Astrocyte (in vitro differentiated cells and primary cell): ENCODE results near the gene TM9SF3. TPM values are rescaled to one million over a fixed set of nuclear protein-coding genes. Genes with fewer than 3 reads are reported as not detected.

Experiments used
- DNase-seq: peaks from one replicate; pipeline ENCODE4 v3.0.0-alpha.2; 2010; ENCODE audit warnings: low read depth
- FAIRE-seq: peaks from 2 replicates; lab custom pipeline; 2011; peaks lifted over from hg19 to GRCh38; lab: Jason Lieb, UNC
- H2AFZ ChIP-seq: 2 replicates; pipeline ENCODE4 v1.6.0; 2012; ENCODE audit warnings: low read depth, low read length, inconsistent platforms
- H3K27ac ChIP-seq: 2 replicates; pipeline ENCODE4 v1.5.1; 2011; ENCODE audit warnings: low read depth, low read length, inconsistent platforms
- H3K27me3 ChIP-seq: 2 replicates; pipeline ENCODE4 v1.6.0; 2011; ENCODE audit warnings: low read length, inconsistent platforms; ENCODE audit not compliant: insufficient read depth
- H3K36me3 ChIP-seq: 2 replicates; pipeline ENCODE4 v1.5.1; 2011; ENCODE audit warnings: low read length, inconsistent platforms; ENCODE audit not compliant: insufficient read depth
- H3K4me1 ChIP-seq: 2 replicates; pipeline ENCODE4 v1.5.1; 2011; ENCODE audit warnings: low read length, inconsistent platforms; ENCODE audit not compliant: insufficient read depth
- H3K4me2 ChIP-seq: 2 replicates; pipeline ENCODE4 v1.6.0; 2012; ENCODE audit warnings: low read length, inconsistent platforms
- H3K4me3 ChIP-seq: 2 replicates; pipeline ENCODE4 v1.5.1; 2011; ENCODE audit warnings: low read depth, mild to moderate bottlenecking, low read length, inconsistent platforms; ENCODE audit not compliant: insufficient read depth
- H3K79me2 ChIP-seq: 2 replicates; pipeline ENCODE4 v1.6.0; 2012; ENCODE audit warnings: mild to moderate bottlenecking, low read length, inconsistent platforms; ENCODE audit not compliant: insufficient read depth
- H3K9ac ChIP-seq: 2 replicates; pipeline ENCODE4 v1.6.0; 2012; ENCODE audit warnings: mild to moderate bottlenecking, low read length, inconsistent platforms
- H3K9me3 ChIP-seq: 2 replicates; pipeline ENCODE4 v1.5.1; 2012; ENCODE audit warnings: low read depth, mild to moderate bottlenecking, low read length, inconsistent platforms; ENCODE audit not compliant: insufficient read depth
- H4K20me1 ChIP-seq: 2 replicates; pipeline ENCODE4 v1.6.0; 2012; ENCODE audit warnings: low read length, inconsistent platforms; ENCODE audit not compliant: insufficient read depth
- H3K27ac Mint-ChIP-seq: one replicate; pipeline ENCODE4 v1.8.0; 2021; ENCODE audit warnings: mild to moderate bottlenecking, mixed read lengths; ENCODE audit not compliant: unreplicated experiment
- H3K27me3 Mint-ChIP-seq: one replicate; pipeline ENCODE4 v1.8.0; 2021; ENCODE audit warnings: low read depth, mixed read lengths; ENCODE audit not compliant: unreplicated experiment
- H3K36me3 Mint-ChIP-seq: one replicate; pipeline ENCODE4 v1.8.0; 2021; ENCODE audit warnings: low read depth, mixed read lengths; ENCODE audit not compliant: unreplicated experiment
- H3K4me1 Mint-ChIP-seq: one replicate; pipeline ENCODE4 v1.8.0; 2021; ENCODE audit warnings: low read depth, mixed read lengths; ENCODE audit not compliant: unreplicated experiment
- H3K4me3 Mint-ChIP-seq: one replicate; pipeline ENCODE4 v1.8.0; 2021; ENCODE audit warnings: mild to moderate bottlenecking, moderate library complexity, mixed read lengths; ENCODE audit not compliant: unreplicated experiment
- H3K9me3 Mint-ChIP-seq: one replicate; pipeline ENCODE4 v1.8.0; 2021; ENCODE audit warnings: mild to moderate bottlenecking, mixed read lengths; ENCODE audit not compliant: unreplicated experiment
- EZH2 ChIP-seq: IDR thresholded peaks from 2 replicates; pipeline ENCODE4 v1.6.1; 2012; ENCODE audit warnings: mild to moderate bottlenecking, low read length, inconsistent platforms; ENCODE audit not compliant: insufficient read depth
- total RNA-seq: library from RNA; stranded (reverse); gene quantifications from 2 replicates; pipeline ENCODE4 v1.2.1, GENCODE V29; 2021
- TF ChIP-seq, protein P1 (sequence below): IDR thresholded peaks from 2 replicates; pipeline ENCODE4 v1.5.1; 2011; ENCODE audit warnings: low read depth, mild to moderate bottlenecking, inconsistent platforms, low read length, moderate library complexity; ENCODE audit not compliant: insufficient read depth

Gene TM9SF3
- total RNA-seq, 1 donor from 2014 or later: 200 TPM

DNA sequence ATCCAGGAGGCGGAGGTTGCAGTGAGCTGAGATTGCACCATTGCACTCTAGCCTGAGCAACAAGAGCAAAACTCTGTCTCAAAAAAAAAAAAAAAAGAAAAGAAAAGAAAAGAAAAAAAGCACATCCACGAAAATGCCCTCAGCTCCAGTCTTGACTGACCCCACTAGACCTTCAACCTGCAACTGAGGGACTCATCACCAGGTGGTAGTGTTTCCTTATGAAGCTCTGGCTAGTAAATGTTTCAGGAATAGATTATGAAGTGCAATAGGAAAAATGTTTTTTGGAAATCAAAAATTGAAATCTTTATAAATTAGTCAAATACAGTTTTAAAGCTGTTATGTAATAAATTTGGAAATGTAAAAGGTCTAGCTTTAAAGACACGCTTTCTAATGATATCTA, 95.5 kb downstream of the TM9SF3 start:
- Histone ChIP-seq H3K9me3 (no peaks in the 10 kb centered on the region), H3K36me3 (no peaks in the 10 kb centered on the region), H3K4me3 (no peak overlapping the region), H2AFZ (no peak overlapping the region), H3K4me2 (no peak overlapping the region), H4K20me1 (no peaks in the 10 kb centered on the region), H3K4me1 (peaks cover 9% of the 10 kb centered on the region), H3K27me3 (no peaks in the 10 kb centered on the region), H3K27ac (no peak overlapping the region), H3K79me2 (no peaks in the 10 kb centered on the region), H3K9ac (no peak overlapping the region)
- peaks cover 3% of the 10 kb centered on the region for H3K9me3 Mint-ChIP-seq
- no peak overlapping the region for H3K27ac Mint-ChIP-seq
- DNase-seq: no peak
- peaks cover 11% of the 10 kb centered on the region for H3K27me3 Mint-ChIP-seq
- H3K4me3 Mint-ChIP-seq: no peak overlapping the region
- no peak for TF ChIP-seq EZH2
- TF ChIP-seq, protein P1, sequence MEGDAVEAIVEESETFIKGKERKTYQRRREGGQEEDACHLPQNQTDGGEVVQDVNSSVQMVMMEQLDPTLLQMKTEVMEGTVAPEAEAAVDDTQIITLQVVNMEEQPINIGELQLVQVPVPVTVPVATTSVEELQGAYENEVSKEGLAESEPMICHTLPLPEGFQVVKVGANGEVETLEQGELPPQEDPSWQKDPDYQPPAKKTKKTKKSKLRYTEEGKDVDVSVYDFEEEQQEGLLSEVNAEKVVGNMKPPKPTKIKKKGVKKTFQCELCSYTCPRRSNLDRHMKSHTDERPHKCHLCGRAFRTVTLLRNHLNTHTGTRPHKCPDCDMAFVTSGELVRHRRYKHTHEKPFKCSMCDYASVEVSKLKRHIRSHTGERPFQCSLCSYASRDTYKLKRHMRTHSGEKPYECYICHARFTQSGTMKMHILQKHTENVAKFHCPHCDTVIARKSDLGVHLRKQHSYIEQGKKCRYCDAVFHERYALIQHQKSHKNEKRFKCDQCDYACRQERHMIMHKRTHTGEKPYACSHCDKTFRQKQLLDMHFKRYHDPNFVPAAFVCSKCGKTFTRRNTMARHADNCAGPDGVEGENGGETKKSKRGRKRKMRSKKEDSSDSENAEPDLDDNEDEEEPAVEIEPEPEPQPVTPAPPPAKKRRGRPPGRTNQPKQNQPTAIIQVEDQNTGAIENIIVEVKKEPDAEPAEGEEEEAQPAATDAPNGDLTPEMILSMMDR: peak; percentile 23
- H3K4me1 Mint-ChIP-seq: peaks cover 12% of the 10 kb centered on the region
- peaks cover 8% of the 10 kb centered on the region for H3K36me3 Mint-ChIP-seq
- FAIRE-seq: no peak

DNA sequence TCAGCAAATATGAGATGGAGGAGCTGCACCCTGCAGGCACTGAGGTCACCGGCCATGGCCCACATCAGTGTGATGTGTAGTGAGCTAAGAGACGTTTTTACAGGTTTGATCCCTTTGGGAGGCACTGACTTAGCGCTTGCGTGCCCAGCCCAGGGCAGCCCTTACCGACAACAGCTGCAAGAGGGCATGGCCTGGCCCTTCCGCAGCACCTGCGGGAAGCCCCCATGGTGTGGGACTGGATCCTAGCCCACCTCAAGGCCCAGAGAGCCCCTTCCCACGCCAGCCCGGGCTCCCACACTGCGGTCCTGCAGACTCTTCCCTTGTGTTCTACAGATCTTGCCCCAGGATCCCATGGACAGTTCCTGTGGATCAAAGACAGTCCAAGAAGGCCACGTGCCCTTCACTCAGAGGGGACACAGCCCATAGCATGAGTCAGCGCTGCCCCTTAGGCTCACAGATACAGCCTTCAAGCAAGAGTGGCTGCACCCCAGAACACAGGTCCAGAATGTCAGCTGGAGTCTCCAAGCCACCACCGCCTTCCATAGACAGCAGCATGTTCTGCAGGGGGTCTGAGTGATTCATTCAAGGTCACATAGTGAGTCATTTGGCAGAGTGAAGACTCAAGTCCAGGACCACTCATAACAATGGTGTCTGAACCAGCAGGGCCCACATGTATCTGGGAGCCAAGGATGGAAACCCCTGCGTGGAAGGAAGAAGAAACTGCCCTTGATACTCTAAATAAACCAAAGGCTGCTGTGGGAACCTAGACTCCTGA, 98.5 kb downstream of the TM9SF3 start:
- peaks cover 2% of the 10 kb centered on the region for H3K9me3 Mint-ChIP-seq
- H3K27me3 Mint-ChIP-seq: peaks cover 6% of the 10 kb centered on the region
- DNase-seq (peak; percentile 36), FAIRE-seq (peak; percentile 13)
- H3K36me3 ChIP-seq: no peaks in the 10 kb centered on the region
- no peak overlapping the region for H3K27ac ChIP-seq
- no peak overlapping the region for H3K4me3 ChIP-seq
- H3K27me3 ChIP-seq: no peaks in the 10 kb centered on the region
- H3K27ac Mint-ChIP-seq: no peak overlapping the region
- no peak overlapping the region for H3K9ac ChIP-seq
- H3K4me1 Mint-ChIP-seq: peaks cover 5% of the 10 kb centered on the region
- no peaks in the 10 kb centered on the region for H3K9me3 ChIP-seq
- H3K4me2 ChIP-seq: no peak overlapping the region
- H3K4me3 Mint-ChIP-seq: no peak overlapping the region
- no peak for TF ChIP-seq EZH2
- TF ChIP-seq, protein P1: no peak
- no peaks in the 10 kb centered on the region for H3K79me2 ChIP-seq
- H2AFZ ChIP-seq: no peak overlapping the region
- H4K20me1 ChIP-seq: no peaks in the 10 kb centered on the region
- peaks cover 3% of the 10 kb centered on the region for H3K36me3 Mint-ChIP-seq
- peaks cover 9% of the 10 kb centered on the region for H3K4me1 ChIP-seq
